Nephron (organoid): ENCODE results near the gene KCNQ1.
A peak's percentile ranks its signal among the peaks of the same experiment; 100 is the strongest.

ENCODE experiments used
- H3K27ac Mint-ChIP-seq, 3 experiments: 2 replicates each; pipeline ENCODE4 v1.8.0; 2020; ENCODE audit warnings: mixed read lengths in 3 of 3, mild to moderate bottlenecking in 2 of 3, moderate library complexity in 1 of 3
- H3K27me3 Mint-ChIP-seq: 2 replicates; pipeline ENCODE4 v1.8.0; 2021; ENCODE audit warnings: low read depth, mild to moderate bottlenecking, moderate library complexity, mixed read lengths
- H3K36me3 Mint-ChIP-seq: 2 replicates; pipeline ENCODE4 v1.8.0; 2020; ENCODE audit warnings: low read depth, mixed read lengths
- H3K4me1 Mint-ChIP-seq: 2 replicates; pipeline ENCODE4 v1.8.0; 2020; ENCODE audit warnings: mixed read lengths
- H3K4me3 Mint-ChIP-seq, 3 experiments: 2 replicates each; pipeline ENCODE4 v1.8.0; 2020; ENCODE audit warnings: mild to moderate bottlenecking in 3 of 3, mixed read lengths in 3 of 3, moderate library complexity in 2 of 3
- H3K9me3 Mint-ChIP-seq: 2 replicates; pipeline ENCODE4 v1.8.0; 2020; ENCODE audit warnings: mixed read lengths
- TF ChIP-seq, protein P1 (sequence below), 3 experiments: fragments of 200-600 bp; sonication (generic); IDR thresholded peaks; one replicate each; pipeline ENCODE4 v1.5.0; 2021; ENCODE audit warnings: antibody characterized with exemption in 3 of 3; ENCODE audit not compliant: unreplicated experiment in 3 of 3

Gene KCNQ1

DNA sequence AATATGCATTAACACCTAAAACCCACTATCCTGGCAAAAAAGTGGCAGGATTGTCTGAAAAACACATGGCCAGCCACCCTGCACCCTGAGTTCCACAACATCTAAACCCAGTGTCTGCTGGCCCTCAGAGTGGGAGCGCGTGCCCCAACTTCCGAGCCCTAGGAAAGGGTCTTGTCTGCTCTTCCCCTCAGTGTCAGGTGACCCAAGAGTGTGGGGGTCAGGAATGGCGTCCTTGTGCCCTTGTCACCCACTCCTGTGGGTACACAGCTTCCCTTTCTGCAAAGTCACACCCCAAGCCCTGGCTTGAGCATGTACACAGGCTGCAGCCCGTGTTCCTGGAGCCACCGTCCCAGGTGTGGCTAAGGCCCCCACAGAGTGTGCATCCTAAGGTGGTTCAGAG, 373.2 kb downstream of the KCNQ1 start:
- TF ChIP-seq, protein P1, sequence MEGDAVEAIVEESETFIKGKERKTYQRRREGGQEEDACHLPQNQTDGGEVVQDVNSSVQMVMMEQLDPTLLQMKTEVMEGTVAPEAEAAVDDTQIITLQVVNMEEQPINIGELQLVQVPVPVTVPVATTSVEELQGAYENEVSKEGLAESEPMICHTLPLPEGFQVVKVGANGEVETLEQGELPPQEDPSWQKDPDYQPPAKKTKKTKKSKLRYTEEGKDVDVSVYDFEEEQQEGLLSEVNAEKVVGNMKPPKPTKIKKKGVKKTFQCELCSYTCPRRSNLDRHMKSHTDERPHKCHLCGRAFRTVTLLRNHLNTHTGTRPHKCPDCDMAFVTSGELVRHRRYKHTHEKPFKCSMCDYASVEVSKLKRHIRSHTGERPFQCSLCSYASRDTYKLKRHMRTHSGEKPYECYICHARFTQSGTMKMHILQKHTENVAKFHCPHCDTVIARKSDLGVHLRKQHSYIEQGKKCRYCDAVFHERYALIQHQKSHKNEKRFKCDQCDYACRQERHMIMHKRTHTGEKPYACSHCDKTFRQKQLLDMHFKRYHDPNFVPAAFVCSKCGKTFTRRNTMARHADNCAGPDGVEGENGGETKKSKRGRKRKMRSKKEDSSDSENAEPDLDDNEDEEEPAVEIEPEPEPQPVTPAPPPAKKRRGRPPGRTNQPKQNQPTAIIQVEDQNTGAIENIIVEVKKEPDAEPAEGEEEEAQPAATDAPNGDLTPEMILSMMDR (IDR thresholded peaks at IDR 0.05; ENCODE audit: unreplicated experiment in 3 of 3), result no peak
- Mint-ChIP-seq H3K27me3 (peaks cover 12% of the 10 kb centered on the region), H3K4me1 (peaks cover 51% of the 10 kb centered on the region), H3K36me3 (peaks cover 15% of the 10 kb centered on the region), H3K9me3 (peaks cover 53% of the 10 kb centered on the region), H3K4me3 (peak overlapping the region in 1 of 3 experiments; percentile 62), H3K27ac (peak overlapping the region in 2 of 3 experiments; percentile 62 to 65)

DNA sequence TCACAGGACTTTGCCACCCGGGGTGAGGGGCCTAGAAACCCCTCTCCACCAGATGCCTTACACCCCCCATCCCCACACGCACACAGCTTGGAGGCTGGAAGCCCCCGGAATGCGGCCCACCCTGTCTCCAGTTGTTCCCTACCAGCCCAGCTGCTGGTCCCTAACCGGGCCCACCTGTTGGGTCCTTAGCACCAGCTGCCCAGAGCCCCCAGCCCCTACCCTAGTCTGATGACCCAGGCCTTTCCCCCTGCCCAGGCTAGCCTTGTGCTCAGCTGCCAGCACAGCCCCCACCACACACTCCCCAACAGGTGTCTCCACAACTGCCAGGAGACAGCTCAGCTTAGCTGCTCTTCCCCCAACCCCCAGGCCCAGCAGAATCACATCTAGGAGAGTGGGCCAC, 373.7 kb downstream of the KCNQ1 start:
- TF ChIP-seq, protein P1 (IDR thresholded peaks at IDR 0.05; ENCODE audit: unreplicated experiment in 3 of 3), result no peak
- Mint-ChIP-seq H3K4me3 (no peak overlapping the region), H3K4me1 (peaks cover 51% of the 10 kb centered on the region), H3K36me3 (peaks cover 15% of the 10 kb centered on the region), H3K9me3 (peaks cover 57% of the 10 kb centered on the region), H3K27ac (peak overlapping the region in 1 of 3 experiments; percentile 32), H3K27me3 (peaks cover 12% of the 10 kb centered on the region)

DNA sequence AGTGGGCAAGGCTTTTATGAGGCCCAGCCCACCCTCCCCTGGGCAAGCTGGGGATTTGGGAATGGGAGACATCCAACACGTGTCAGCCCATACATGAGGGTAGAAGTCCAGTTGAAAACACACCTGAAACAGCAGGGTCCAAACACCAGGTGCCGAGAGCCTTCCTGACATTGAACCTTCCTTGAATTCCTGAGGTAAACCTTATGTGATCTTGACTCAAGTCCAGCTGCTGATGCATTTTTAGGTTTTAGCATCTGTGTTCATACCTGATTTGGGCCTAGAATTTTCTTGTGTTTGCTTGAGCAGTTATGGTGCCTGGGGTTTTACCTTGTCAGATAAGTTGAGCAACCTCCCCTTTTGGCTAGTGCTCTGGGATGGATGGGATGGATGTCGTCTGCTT, 374.5 kb downstream of the KCNQ1 start:
- no peak overlapping the region for H3K4me3 Mint-ChIP-seq
- H3K36me3 Mint-ChIP-seq, result peaks cover 15% of the 10 kb centered on the region
- H3K27ac Mint-ChIP-seq, result peak overlapping the region in 1 of 3 experiments; percentile 32
- H3K9me3 Mint-ChIP-seq, result peaks cover 55% of the 10 kb centered on the region
- peaks cover 51% of the 10 kb centered on the region for H3K4me1 Mint-ChIP-seq
- TF ChIP-seq, protein P1 (IDR thresholded peaks at IDR 0.05; ENCODE audit: unreplicated experiment in 3 of 3), result no peak
- H3K27me3 Mint-ChIP-seq, result peaks cover 12% of the 10 kb centered on the region

DNA sequence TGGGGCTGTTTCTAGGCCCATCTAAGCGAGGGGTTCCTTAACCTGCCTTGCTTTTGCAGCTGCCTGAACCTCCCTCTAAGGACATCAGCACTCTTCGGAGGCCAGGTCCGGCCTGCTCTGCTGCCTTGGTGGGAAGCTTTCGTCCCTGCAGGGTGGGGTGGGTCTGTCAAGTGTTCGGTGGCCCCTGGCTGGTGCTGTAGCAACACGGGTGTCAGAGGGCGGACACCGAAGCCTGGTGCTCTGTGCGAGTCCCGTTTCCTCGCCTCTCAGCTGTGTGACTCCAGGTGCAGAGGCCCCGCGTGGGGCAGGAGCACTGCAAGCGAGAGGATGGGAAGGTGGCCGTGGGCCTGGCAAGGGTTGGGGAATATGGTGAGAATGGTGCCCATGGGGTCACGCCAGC, 376.2 kb downstream of the KCNQ1 start:
- peaks cover 58% of the 10 kb centered on the region for H3K9me3 Mint-ChIP-seq
- H3K4me3 Mint-ChIP-seq, result no peak overlapping the region
- peaks cover 13% of the 10 kb centered on the region for H3K27me3 Mint-ChIP-seq
- H3K4me1 Mint-ChIP-seq, result peaks cover 64% of the 10 kb centered on the region
- TF ChIP-seq, protein P1 (IDR thresholded peaks at IDR 0.05; ENCODE audit: unreplicated experiment in 3 of 3), result no peak
- peaks cover 16% of the 10 kb centered on the region for H3K36me3 Mint-ChIP-seq
- H3K27ac Mint-ChIP-seq, result no peak overlapping the region

DNA sequence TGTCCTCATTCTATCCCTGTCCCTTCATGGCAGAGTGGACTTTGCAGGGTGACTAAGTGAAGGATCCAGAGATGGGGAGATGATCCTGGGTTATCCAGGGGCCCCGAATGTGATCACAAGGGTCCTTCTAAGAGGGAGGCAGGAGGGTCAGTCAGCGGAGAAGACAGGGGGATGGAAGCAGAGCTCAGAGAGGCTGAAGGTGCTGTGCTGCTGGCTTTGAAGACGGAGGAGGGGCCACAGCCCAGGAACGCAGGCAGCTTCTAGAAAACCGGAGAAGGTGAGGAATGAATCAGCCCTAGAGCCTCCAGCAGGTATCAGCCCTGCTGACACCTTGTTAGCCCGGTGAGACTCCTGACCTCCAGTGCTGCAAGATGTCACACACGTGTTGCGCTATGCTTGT, 377.1 kb downstream of the KCNQ1 start:
- TF ChIP-seq, protein P1 (IDR thresholded peaks at IDR 0.05; ENCODE audit: unreplicated experiment in 3 of 3), result no peak

DNA sequence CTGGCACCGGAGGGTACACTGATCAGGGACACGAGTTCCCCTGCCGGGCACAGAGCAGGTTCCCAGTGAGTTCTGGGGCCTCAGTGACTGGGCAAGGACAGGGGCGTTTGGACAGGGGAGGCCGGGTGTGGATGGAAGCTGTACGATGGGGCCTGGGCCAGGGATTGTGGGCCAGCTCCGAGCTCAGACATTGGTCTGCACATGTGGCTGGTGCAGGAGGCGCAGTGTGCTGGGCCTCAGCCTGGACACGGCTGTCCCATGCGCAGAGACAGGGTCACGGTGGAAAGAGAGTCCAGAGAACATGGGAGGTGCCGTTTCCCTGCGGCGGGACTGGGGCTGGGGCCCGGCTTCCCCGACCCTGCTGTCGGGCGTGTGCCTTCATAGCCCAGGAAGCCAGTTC, 380.0 kb downstream of the KCNQ1 start:
- Mint-ChIP-seq H3K27me3 (peaks cover 22% of the 10 kb centered on the region), H3K4me3 (peak overlapping the region in 1 of 3 experiments; percentile 18), H3K36me3 (peaks cover 35% of the 10 kb centered on the region), H3K9me3 (peaks cover 63% of the 10 kb centered on the region), H3K27ac (peak overlapping the region; percentile 76 to 96 (median 85)), H3K4me1 (peaks cover 70% of the 10 kb centered on the region)
- TF ChIP-seq, protein P1 (IDR thresholded peaks at IDR 0.05; ENCODE audit: unreplicated experiment in 3 of 3), result no peak

More for the DNA sequence above, 377.1 kb downstream of the KCNQ1 start:
- peaks cover 60% of the 10 kb centered on the region for H3K9me3 Mint-ChIP-seq
- peaks cover 18% of the 10 kb centered on the region for H3K27me3 Mint-ChIP-seq
- H3K4me3 Mint-ChIP-seq, result peak overlapping the region in 1 of 3 experiments; percentile 6
- H3K4me1 Mint-ChIP-seq, result peaks cover 69% of the 10 kb centered on the region
- H3K36me3 Mint-ChIP-seq, result peaks cover 15% of the 10 kb centered on the region
- H3K27ac Mint-ChIP-seq, result peak overlapping the region in 1 of 3 experiments; percentile 85
